SK-N-SH (cell line): ENCODE results near the gene GFY. TPM values are rescaled to one million over a fixed set of nuclear protein-coding genes. Genes with fewer than 3 reads are reported as not detected.

Source experiments
- CTCF ChIA-PET: fragments of 300-600, 350-600 bp; formaldehyde crosslinking; extraction: SDS; loops from one replicate; lab custom pipeline; 2021; lab: Yijun Ruan, JAX
- POLR2A ChIA-PET: fragments of 350-600 bp; sonication (Branson Sonifier 250); formaldehyde crosslinking; extraction: SDS; loops from one replicate; lab custom pipeline; 2020; ENCODE audit warnings: antibody characterized with exemption, inconsistent platforms; lab: Yijun Ruan, JAX
- DNase-seq: peaks from one replicate; pipeline ENCODE4 v3.0.0; 2012
- H2AFZ ChIP-seq: fragments of 200-600 bp; sonication (generic); 2 replicates; pipeline ENCODE4 v1.8.1; 2016; ENCODE audit warnings: antibody characterized with exemption, mild to moderate bottlenecking, low read depth
- H3F3A ChIP-seq: fragments of 200-600 bp; sonication (generic); replicated peaks from 2 replicates; pipeline ENCODE3; 2016; ENCODE audit warnings: antibody characterized with exemption, mild to moderate bottlenecking; ENCODE audit not compliant: insufficient read depth
- H3K27ac ChIP-seq, 2 experiments: fragments of 200-500 bp in 1 of 2; fragments of 200-600 bp in 1 of 2; sonication (Bioruptor generic) in 1 of 2; sonication (generic), shearing (Covaris generic) in 1 of 2; 2 replicates each; pipeline versions ENCODE4 v1.5.1 to v1.6.1; 2014 to 2016; ENCODE audit warnings: low read depth in 2 of 2, inconsistent platforms in 1 of 2, low read length in 1 of 2, mild to moderate bottlenecking in 1 of 2, mixed read lengths in 1 of 2
- H3K27me3 ChIP-seq: fragments of 200-600 bp; sonication (generic), shearing (Covaris generic); 2 replicates; pipeline ENCODE4 v1.6.1; 2016; ENCODE audit warnings: mixed run types; ENCODE audit not compliant: insufficient read depth
- H3K36me3 ChIP-seq, 2 experiments: fragments of 200-500 bp in 1 of 2; fragments of 200-600 bp in 1 of 2; sonication (Bioruptor generic) in 1 of 2; sonication (generic) in 1 of 2; replicated peaks in 1 of 2; 2 replicates each; pipeline versions ENCODE3 to v1.5.1; 2014 to 2016; ENCODE audit warnings: low read length in 1 of 2, mild to moderate bottlenecking in 1 of 2; ENCODE audit not compliant: insufficient read depth in 2 of 2, control insufficient read depth in 1 of 2
- H3K4me1 ChIP-seq, 2 experiments: fragments of 200-500 bp in 1 of 2; fragments of 200-600 bp in 1 of 2; sonication (Bioruptor generic) in 1 of 2; sonication (generic), shearing (Covaris generic) in 1 of 2; 2 replicates each; pipeline versions ENCODE4 v1.5.1 to v1.6.1; 2014 to 2016; ENCODE audit warnings: low read depth in 1 of 2, low read length in 1 of 2, mixed run types in 1 of 2; ENCODE audit not compliant: insufficient read depth in 2 of 2, control insufficient read depth in 1 of 2
- H3K4me2 ChIP-seq: fragments of 200-600 bp; sonication (generic), shearing (Covaris generic); 2 replicates; pipeline ENCODE4 v1.6.1; 2017; ENCODE audit warnings: mixed run types
- H3K4me3 ChIP-seq, 2 experiments: fragments of 200-500 bp in 1 of 2; fragments of 200-600 bp in 1 of 2; sonication (Bioruptor generic) in 1 of 2; sonication (generic), shearing (Covaris generic) in 1 of 2; 2 replicates each; pipeline versions ENCODE4 v1.5.1 to v1.8.1; 2014 to 2016; ENCODE audit warnings: low read depth in 2 of 2, inconsistent platforms in 1 of 2, low read length in 1 of 2, mild to moderate bottlenecking in 1 of 2, mixed read lengths in 1 of 2, moderate library complexity in 1 of 2
- H3K79me2 ChIP-seq: fragments of 200-600 bp; sonication (generic); 2 replicates; pipeline ENCODE4 v1.8.1; 2017; ENCODE audit warnings: mild to moderate bottlenecking; ENCODE audit not compliant: insufficient read depth
- H3K9ac ChIP-seq: fragments of 200-600 bp; sonication (generic); 2 replicates; pipeline ENCODE4 v1.6.1; 2017; ENCODE audit warnings: mixed run types
- H3K9me2 ChIP-seq: fragments of 200-600 bp; sonication (generic); 2 replicates; pipeline ENCODE4 v1.6.1; 2017; ENCODE audit warnings: mixed run types
- H3K9me3 ChIP-seq: fragments of 200-600 bp; sonication (generic); 2 replicates; pipeline ENCODE4 v1.6.1; 2017; ENCODE audit warnings: mixed run types, mild to moderate bottlenecking, moderate library complexity
- H4K20me1 ChIP-seq: fragments of 200-600 bp; sonication (generic); 2 replicates; pipeline ENCODE4 v1.6.1; 2017; ENCODE audit warnings: mild to moderate bottlenecking, mixed run types; ENCODE audit not compliant: insufficient read depth
- CHD2 ChIP-seq: fragments of 150-350 bp; IDR thresholded peaks from 2 replicates; pipeline ENCODE4 v1.6.1; 2018; ENCODE audit warnings: low read length; ENCODE audit not compliant: partially characterized antibody
- FOSL2 ChIP-seq: IDR thresholded peaks from 2 replicates; pipeline ENCODE4 v1.4.0; 2012; ENCODE audit warnings: low read depth, mild to moderate bottlenecking, moderate library complexity, borderline replicate concordance
- FOXM1 ChIP-seq: IDR thresholded peaks from 2 replicates; pipeline ENCODE4 v1.4.0; 2012; ENCODE audit warnings: low read depth, mild to moderate bottlenecking
- GABPA ChIP-seq: IDR thresholded peaks from 2 replicates; pipeline ENCODE4 v1.4.0; 2012; ENCODE audit warnings: low read depth, mild to moderate bottlenecking
- GATA2 ChIP-seq: sonication (generic); formaldehyde crosslinking; IDR thresholded peaks from 2 replicates; pipeline ENCODE4 v1.5.0; 2020; ENCODE audit warnings: mild to moderate bottlenecking, missing genetic modification reagents
- MEF2A ChIP-seq: IDR thresholded peaks from 2 replicates; pipeline ENCODE4 v1.4.0; 2012; ENCODE audit warnings: low read depth, borderline replicate concordance
- RCOR1 ChIP-seq: fragments of 150-350 bp; IDR thresholded peaks from 2 replicates; pipeline ENCODE4 v1.6.1; 2017; ENCODE audit warnings: antibody characterized with exemption, low read length
- SIN3A ChIP-seq: IDR thresholded peaks from 2 replicates; pipeline ENCODE4 v1.6.1; 2012; ENCODE audit warnings: low read depth, mild to moderate bottlenecking, low read length, moderate library complexity, borderline replicate concordance
- SMC3 ChIP-seq: IDR thresholded peaks from 2 replicates; pipeline ENCODE4 v1.6.1; 2012; ENCODE audit warnings: low read depth, low read length, improper control_type of control experiment
- TAF1 ChIP-seq: IDR thresholded peaks from 2 replicates; pipeline ENCODE4 v1.6.1; 2012; ENCODE audit warnings: low read depth, mild to moderate bottlenecking, low read length, moderate library complexity, borderline replicate concordance
- WGBS: methylation state at CpG from one replicate; pipeline ENCODE4 v1.1.6; 2017; ENCODE audit warnings: low lambda C conversion rate; 5-methylcytosine and 5-hydroxymethylcytosine counted together
- polyA plus RNA-seq, 3 experiments: library from polyadenylated mRNA; depleted of rRNA; stranded (reverse); fragments of >200 nt; gene quantifications; 2 replicates each; pipeline ENCODE4 v1.2.3, GENCODE V29; 2012
- TF ChIP-seq, protein P1 (sequence below): IDR thresholded peaks from 2 replicates; pipeline ENCODE4 v1.4.0; 2012; ENCODE audit warnings: low read depth, borderline replicate concordance
- TF ChIP-seq, protein P2 (sequence below): IDR thresholded peaks from 2 replicates; pipeline ENCODE4 v1.6.1; 2012; ENCODE audit warnings: mild to moderate bottlenecking, low read depth, low read length, moderate library complexity
- TF ChIP-seq, protein P3 (sequence below): fragments of 150-350 bp; IDR thresholded peaks from 2 replicates; pipeline ENCODE4 v1.6.1; 2016; ENCODE audit warnings: mild to moderate bottlenecking, low read depth, low read length
- TF ChIP-seq, protein P4 (sequence below): fragments of 200-600 bp; sonication (generic); IDR thresholded peaks from 2 replicates; pipeline ENCODE4 v1.6.1; 2017; ENCODE audit warnings: antibody characterized with exemption, mild to moderate bottlenecking, moderate library complexity
- TF ChIP-seq, protein P5 (sequence below): fragments of 150-350 bp; IDR thresholded peaks from 2 replicates; pipeline ENCODE4 v1.6.1; 2017; ENCODE audit warnings: antibody characterized with exemption, low read length, low read depth, borderline replicate concordance

Gene GFY
- polyA plus RNA-seq, 1 of the 3 experiments (the other 2 are of a cell fraction): not detected

DNA sequence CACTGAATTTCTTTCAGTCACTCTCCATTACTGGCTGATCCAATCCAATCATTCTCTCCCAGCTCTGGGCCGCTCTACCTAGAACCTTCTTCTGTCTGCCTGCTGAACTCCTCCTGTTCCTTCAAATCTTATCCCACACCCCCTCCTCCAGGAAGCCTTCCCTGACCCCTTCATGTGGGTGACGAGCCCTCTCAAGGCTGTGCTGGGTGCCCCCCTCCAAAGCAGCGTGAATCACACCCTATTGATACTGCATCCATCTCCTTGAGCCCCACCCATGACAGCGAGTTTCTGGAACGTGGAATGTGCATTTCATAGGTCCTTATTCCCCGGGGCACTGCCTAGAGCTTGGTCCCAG, 23.2 kb downstream of the GFY start:
- no peak for DNase-seq
- POLR2A ChIA-PET: no interaction called here

DNA sequence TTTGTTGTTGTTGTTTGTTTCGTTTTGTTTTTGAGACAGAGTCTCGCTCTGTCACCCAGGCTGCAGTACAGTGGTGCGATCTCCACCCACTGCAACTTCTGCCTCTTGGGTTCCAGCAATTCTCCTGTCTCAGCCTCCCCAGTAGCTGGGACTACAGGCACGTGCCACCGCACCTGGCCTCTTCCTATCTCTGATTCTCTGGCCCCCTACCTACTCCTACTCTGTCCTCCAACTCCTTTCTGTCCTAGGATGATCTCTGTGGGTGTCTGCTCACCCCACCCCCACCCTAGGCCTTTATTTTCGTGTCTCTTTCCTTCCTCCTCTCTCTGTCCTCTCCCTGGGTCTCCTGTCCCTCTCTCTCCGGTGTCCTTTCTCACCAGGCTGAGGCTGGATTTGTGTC, 25.2 kb downstream of the GFY start:
- 85% methylated on average over 7 of the region's 7 CpGs for WGBS
- TF ChIP-seq FOXM1: no peak
- TF ChIP-seq CHD2: no peak
- TF ChIP-seq, protein P1, sequence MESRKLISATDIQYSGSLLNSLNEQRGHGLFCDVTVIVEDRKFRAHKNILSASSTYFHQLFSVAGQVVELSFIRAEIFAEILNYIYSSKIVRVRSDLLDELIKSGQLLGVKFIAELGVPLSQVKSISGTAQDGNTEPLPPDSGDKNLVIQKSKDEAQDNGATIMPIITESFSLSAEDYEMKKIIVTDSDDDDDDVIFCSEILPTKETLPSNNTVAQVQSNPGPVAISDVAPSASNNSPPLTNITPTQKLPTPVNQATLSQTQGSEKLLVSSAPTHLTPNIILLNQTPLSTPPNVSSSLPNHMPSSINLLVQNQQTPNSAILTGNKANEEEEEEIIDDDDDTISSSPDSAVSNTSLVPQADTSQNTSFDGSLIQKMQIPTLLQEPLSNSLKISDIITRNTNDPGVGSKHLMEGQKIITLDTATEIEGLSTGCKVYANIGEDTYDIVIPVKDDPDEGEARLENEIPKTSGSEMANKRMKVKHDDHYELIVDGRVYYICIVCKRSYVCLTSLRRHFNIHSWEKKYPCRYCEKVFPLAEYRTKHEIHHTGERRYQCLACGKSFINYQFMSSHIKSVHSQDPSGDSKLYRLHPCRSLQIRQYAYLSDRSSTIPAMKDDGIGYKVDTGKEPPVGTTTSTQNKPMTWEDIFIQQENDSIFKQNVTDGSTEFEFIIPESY: no peak
- TF ChIP-seq RCOR1: no peak
- TF ChIP-seq, protein P2, sequence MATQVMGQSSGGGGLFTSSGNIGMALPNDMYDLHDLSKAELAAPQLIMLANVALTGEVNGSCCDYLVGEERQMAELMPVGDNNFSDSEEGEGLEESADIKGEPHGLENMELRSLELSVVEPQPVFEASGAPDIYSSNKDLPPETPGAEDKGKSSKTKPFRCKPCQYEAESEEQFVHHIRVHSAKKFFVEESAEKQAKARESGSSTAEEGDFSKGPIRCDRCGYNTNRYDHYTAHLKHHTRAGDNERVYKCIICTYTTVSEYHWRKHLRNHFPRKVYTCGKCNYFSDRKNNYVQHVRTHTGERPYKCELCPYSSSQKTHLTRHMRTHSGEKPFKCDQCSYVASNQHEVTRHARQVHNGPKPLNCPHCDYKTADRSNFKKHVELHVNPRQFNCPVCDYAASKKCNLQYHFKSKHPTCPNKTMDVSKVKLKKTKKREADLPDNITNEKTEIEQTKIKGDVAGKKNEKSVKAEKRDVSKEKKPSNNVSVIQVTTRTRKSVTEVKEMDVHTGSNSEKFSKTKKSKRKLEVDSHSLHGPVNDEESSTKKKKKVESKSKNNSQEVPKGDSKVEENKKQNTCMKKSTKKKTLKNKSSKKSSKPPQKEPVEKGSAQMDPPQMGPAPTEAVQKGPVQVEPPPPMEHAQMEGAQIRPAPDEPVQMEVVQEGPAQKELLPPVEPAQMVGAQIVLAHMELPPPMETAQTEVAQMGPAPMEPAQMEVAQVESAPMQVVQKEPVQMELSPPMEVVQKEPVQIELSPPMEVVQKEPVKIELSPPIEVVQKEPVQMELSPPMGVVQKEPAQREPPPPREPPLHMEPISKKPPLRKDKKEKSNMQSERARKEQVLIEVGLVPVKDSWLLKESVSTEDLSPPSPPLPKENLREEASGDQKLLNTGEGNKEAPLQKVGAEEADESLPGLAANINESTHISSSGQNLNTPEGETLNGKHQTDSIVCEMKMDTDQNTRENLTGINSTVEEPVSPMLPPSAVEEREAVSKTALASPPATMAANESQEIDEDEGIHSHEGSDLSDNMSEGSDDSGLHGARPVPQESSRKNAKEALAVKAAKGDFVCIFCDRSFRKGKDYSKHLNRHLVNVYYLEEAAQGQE: no peak
- TF ChIP-seq, protein P3, sequence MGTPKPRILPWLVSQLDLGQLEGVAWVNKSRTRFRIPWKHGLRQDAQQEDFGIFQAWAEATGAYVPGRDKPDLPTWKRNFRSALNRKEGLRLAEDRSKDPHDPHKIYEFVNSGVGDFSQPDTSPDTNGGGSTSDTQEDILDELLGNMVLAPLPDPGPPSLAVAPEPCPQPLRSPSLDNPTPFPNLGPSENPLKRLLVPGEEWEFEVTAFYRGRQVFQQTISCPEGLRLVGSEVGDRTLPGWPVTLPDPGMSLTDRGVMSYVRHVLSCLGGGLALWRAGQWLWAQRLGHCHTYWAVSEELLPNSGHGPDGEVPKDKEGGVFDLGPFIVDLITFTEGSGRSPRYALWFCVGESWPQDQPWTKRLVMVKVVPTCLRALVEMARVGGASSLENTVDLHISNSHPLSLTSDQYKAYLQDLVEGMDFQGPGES: no peak
- no peak for TF ChIP-seq TAF1
- no peak for TF ChIP-seq MEF2A
- no peak for TF ChIP-seq GATA2
- no peak for TF ChIP-seq FOSL2
- TF ChIP-seq SIN3A: no peak
- TF ChIP-seq SMC3: no peak
- Histone ChIP-seq H3F3A (peaks cover 25% of the 10 kb centered on the region), H3K36me3 (peaks cover 12 to 13% of the 10 kb centered on the region in 2 experiments), H3K9me2 (no peaks in the 10 kb centered on the region), H3K9me3 (no peaks in the 10 kb centered on the region), H3K27ac (no peak overlapping the region; a peak in 1 of 4 replicates), H3K9ac (peak overlapping the region; percentile 88), H4K20me1 (no peaks in the 10 kb centered on the region; the same call in 1 of the 2 replicates), H3K4me3 (peak overlapping the region; percentile 80 to 88), H3K4me2 (peak overlapping the region; percentile 96), H2AFZ (0 out of 2 replicates have a peak overlapping the region, but pooled peaks have one; percentile 75), H3K27me3 (no peaks in the 10 kb centered on the region), H3K4me1 (peaks cover 0 to 16% of the 10 kb centered on the region in 2 experiments; a peak in 2 of 4 replicates), H3K79me2 (peaks cover 44% of the 10 kb centered on the region)
- POLR2A ChIA-PET: interaction anchor here (1.6 kb wide), 1 partner anchor 8 kb away, joined by 4 read pairs; no protein-coding TSS in a partner anchor
- CTCF ChIA-PET: interaction anchor here (0.6 to 1.7 kb wide), 5 partner anchors 8 to 120 kb away, joined by 3 to 6 read pairs (median 3); no protein-coding TSS in a partner anchor
- no peak for DNase-seq

More for the DNA sequence above, 23.2 kb downstream of the GFY start:
- H3K9me3 ChIP-seq: no peaks in the 10 kb centered on the region
- peaks cover 12 to 13% of the 10 kb centered on the region in 2 experiments for H3K36me3 ChIP-seq
- no peak overlapping the region for H3K27ac ChIP-seq
- no peaks in the 10 kb centered on the region; the same call in 1 of the 2 replicates for H4K20me1 ChIP-seq
- H3K4me2 ChIP-seq: no peak overlapping the region
- peaks cover 27% of the 10 kb centered on the region for H3K79me2 ChIP-seq
- H3F3A ChIP-seq: peaks cover 25% of the 10 kb centered on the region
- H3K9me2 ChIP-seq: no peaks in the 10 kb centered on the region
- CTCF ChIA-PET: interaction anchor here (0.7 to 11.2 kb wide), 4 partner anchors 25 to 56 kb away, joined by 3 to 149 read pairs (median 4); partner anchors contain the start of genes FLT3LG and KASH5
- H3K4me3 ChIP-seq: no peak overlapping the region
- TF ChIP-seq, protein P4, sequence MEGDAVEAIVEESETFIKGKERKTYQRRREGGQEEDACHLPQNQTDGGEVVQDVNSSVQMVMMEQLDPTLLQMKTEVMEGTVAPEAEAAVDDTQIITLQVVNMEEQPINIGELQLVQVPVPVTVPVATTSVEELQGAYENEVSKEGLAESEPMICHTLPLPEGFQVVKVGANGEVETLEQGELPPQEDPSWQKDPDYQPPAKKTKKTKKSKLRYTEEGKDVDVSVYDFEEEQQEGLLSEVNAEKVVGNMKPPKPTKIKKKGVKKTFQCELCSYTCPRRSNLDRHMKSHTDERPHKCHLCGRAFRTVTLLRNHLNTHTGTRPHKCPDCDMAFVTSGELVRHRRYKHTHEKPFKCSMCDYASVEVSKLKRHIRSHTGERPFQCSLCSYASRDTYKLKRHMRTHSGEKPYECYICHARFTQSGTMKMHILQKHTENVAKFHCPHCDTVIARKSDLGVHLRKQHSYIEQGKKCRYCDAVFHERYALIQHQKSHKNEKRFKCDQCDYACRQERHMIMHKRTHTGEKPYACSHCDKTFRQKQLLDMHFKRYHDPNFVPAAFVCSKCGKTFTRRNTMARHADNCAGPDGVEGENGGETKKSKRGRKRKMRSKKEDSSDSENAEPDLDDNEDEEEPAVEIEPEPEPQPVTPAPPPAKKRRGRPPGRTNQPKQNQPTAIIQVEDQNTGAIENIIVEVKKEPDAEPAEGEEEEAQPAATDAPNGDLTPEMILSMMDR: no peak
- TF ChIP-seq, protein P5, sequence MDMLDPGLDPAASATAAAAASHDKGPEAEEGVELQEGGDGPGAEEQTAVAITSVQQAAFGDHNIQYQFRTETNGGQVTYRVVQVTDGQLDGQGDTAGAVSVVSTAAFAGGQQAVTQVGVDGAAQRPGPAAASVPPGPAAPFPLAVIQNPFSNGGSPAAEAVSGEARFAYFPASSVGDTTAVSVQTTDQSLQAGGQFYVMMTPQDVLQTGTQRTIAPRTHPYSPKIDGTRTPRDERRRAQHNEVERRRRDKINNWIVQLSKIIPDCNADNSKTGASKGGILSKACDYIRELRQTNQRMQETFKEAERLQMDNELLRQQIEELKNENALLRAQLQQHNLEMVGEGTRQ: no peak
- no peak for TF ChIP-seq GABPA
- no peak overlapping the region for H3K9ac ChIP-seq
- peaks cover 0 to 10% of the 10 kb centered on the region in 2 experiments; a peak in 2 of 4 replicates for H3K4me1 ChIP-seq
- WGBS: 97% methylated on average over 6 of the region's 6 CpGs
- H2AFZ ChIP-seq: no peak overlapping the region
- H3K27me3 ChIP-seq: no peaks in the 10 kb centered on the region
